Type B pancreatic cell (in vitro differentiated cells): Measurements from ENCODE around the gene HHATL. TPM values are rescaled to one million over a fixed set of nuclear protein-coding genes. Genes with fewer than 3 reads are reported as not detected.

ENCODE experiments used
- DNase-seq: peaks from one replicate; pipeline ENCODE4 v3.0.0; 2021; ENCODE audit warnings: mixed read lengths; ENCODE audit not compliant: unreplicated experiment; ENCODE audit errors: extremely low spot score
- H3K27ac Mint-ChIP-seq: 2 replicates; pipeline ENCODE4 v1.8.0; 2021; ENCODE audit warnings: mild to moderate bottlenecking, mixed read lengths
- H3K27me3 Mint-ChIP-seq: 2 replicates; pipeline ENCODE4 v1.8.0; 2021; ENCODE audit warnings: mixed read lengths
- H3K36me3 Mint-ChIP-seq: 2 replicates; pipeline ENCODE4 v1.8.0; 2021; ENCODE audit warnings: mixed read lengths
- H3K4me1 Mint-ChIP-seq: one replicate; pipeline ENCODE4 v1.8.0; 2021; ENCODE audit warnings: mixed read lengths; ENCODE audit not compliant: unreplicated experiment
- H3K4me3 Mint-ChIP-seq: 2 replicates; pipeline ENCODE4 v1.8.0; 2021; ENCODE audit warnings: mild to moderate bottlenecking, mixed read lengths
- H3K9me3 Mint-ChIP-seq: 2 replicates; pipeline ENCODE4 v1.8.0; 2021; ENCODE audit warnings: mixed read lengths
- total RNA-seq: library from RNA; stranded (reverse); gene quantifications from 2 replicates; pipeline ENCODE4 v1.2.1, GENCODE V29; 2021; ENCODE audit warnings: low replicate concordance
- TF ChIP-seq, protein P1 (sequence below): fragments of 200-600 bp; sonication (generic); conservative IDR thresholded peaks from 2 replicates; pipeline ENCODE4 v1.5.0; 2021; ENCODE audit warnings: antibody characterized with exemption, mild to moderate bottlenecking

HHATL gene
- total RNA-seq, 1 donor from 2014 or later: not detected

GRCh38 chr3:42691816-42692666 lies 10.6 kb downstream of the HHATL start:
- Mint-ChIP-seq H3K27ac (no peak overlapping the region), H3K4me1 (no peaks in the 10 kb centered on the region), H3K36me3 (no peaks in the 10 kb centered on the region), H3K9me3 (no peaks in the 10 kb centered on the region), H3K27me3 (peaks cover 23% of the 10 kb centered on the region), H3K4me3 (no peak overlapping the region)
- TF ChIP-seq, protein P1, sequence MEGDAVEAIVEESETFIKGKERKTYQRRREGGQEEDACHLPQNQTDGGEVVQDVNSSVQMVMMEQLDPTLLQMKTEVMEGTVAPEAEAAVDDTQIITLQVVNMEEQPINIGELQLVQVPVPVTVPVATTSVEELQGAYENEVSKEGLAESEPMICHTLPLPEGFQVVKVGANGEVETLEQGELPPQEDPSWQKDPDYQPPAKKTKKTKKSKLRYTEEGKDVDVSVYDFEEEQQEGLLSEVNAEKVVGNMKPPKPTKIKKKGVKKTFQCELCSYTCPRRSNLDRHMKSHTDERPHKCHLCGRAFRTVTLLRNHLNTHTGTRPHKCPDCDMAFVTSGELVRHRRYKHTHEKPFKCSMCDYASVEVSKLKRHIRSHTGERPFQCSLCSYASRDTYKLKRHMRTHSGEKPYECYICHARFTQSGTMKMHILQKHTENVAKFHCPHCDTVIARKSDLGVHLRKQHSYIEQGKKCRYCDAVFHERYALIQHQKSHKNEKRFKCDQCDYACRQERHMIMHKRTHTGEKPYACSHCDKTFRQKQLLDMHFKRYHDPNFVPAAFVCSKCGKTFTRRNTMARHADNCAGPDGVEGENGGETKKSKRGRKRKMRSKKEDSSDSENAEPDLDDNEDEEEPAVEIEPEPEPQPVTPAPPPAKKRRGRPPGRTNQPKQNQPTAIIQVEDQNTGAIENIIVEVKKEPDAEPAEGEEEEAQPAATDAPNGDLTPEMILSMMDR: no peak
- no peak for DNase-seq

GRCh38 chr3:42690766-42691680 lies 11.6 kb downstream of the HHATL start:
- no peak for DNase-seq
- TF ChIP-seq, protein P1: no peak
- no peaks in the 10 kb centered on the region for H3K9me3 Mint-ChIP-seq

DNA sequence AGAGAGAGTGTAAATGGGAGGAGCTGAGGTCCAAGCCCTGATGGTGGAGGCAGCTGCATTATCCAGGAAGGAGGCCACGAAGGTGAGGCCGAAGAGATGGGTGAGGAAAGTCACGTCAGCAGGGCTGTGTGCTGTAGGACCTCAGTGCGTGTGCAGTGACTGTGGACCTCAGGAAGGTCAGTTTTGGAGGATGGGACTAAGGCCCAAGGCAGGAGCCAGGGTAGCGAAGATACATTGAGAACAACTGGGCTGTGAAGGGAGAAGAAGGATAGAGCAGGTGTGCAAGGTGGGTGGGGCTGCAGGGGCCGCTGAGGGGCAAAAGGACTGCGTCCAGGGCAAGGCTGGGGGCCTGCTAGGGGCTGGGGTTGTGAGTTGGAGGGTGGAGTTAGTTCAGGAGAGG lies 12.4 kb downstream of the HHATL start:
- Mint-ChIP-seq H3K4me3 (no peak overlapping the region), H3K36me3 (no peaks in the 10 kb centered on the region), H3K9me3 (no peaks in the 10 kb centered on the region), H3K27me3 (peaks cover 23% of the 10 kb centered on the region), H3K4me1 (no peaks in the 10 kb centered on the region), H3K27ac (no peak overlapping the region)
- TF ChIP-seq, protein P1: no peak
- DNase-seq: no peak

More at GRCh38 chr3:42690766-42691680, 11.6 kb downstream of the HHATL start:
- Mint-ChIP-seq H3K4me1 (no peaks in the 10 kb centered on the region), H3K27me3 (peaks cover 23% of the 10 kb centered on the region), H3K36me3 (no peaks in the 10 kb centered on the region), H3K27ac (no peak overlapping the region), H3K4me3 (no peak overlapping the region)

- Mint-ChIP-seq H3K27me3 (peaks cover 23% of the 10 kb centered on the region), H3K36me3 (no peaks in the 10 kb centered on the region), H3K4me1 (peaks cover 5% of the 10 kb centered on the region), H3K27ac (no peak overlapping the region), H3K4me3 (no peak overlapping the region), H3K9me3 (no peaks in the 10 kb centered on the region)
- no peak for DNase-seq
- TF ChIP-seq, protein P1: no peak
Observed at GRCh38 chr3:42689421-42690014, 13.1 kb downstream of the HHATL start.
